ENCODE measurements around the gene SLC36A3.

- TF ChIP-seq POLR2AphosphoS5 (IDR thresholded peaks at IDR 0.05; ENCODE audit: low read depth, low read length) = no peak
- TF ChIP-seq TAF1 (IDR thresholded peaks at IDR 0.05; ENCODE audit: low read depth, low read length) = no peak
- no peak for TF ChIP-seq POLR2A (IDR thresholded peaks at IDR 0.05; ENCODE audit: low read depth, low read length)
- TF ChIP-seq PAX5 (IDR thresholded peaks at IDR 0.05; ENCODE audit: insufficient read depth, low read length, severe bottlenecking) = no peak
Observed at GRCh38 chr5:151318850-151319732, 15.5 kb upstream of the SLC36A3 start.

Measured in GM12891 (cell line).